Measurements from ENCODE around the gene SKP1. TPM values are rescaled to one million over a fixed set of nuclear protein-coding genes. Genes with fewer than 3 reads are reported as not detected.

SKP1 gene
- total RNA-seq, 1 experiment from 2014 or later = 245 TPM

DNA sequence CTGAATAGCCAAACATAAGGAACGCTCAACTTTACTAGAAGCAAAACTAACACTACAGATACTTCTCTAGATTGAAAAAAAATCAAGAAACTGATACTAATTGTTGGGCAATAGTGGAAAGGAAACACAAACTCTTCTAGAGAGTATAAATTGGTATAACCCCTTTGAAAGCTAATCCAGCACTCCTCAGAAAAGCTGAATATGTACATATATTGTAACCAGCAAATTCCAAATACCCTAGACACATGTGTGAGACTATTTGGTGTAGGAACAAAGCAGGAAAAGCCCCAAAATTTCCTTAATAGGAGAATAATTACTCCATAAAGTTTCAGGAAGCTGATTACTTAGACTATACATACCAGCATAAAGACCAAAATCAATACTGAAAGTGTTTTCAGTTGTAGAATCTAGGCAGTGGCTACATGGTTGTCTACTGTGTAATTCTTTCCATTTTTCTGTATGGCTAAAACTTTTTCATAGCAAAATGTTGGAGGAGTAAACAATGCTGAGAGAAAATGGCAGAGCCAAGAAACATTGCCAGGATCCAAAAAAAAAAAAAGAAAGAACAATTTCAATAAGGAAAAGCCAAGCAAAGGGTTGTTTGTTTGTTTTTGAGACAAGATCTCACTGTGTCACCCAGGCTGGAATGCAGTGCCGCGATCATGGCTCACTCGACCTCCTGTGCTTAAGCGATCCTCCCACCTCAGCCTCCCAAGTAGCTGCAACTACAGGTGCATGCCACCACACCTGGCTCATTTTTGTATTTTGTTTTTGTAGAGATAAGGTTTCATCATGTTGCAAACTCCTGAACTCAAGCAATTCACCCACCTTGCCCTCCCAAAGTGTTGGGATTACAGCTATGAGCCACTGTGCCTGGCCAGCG lies 15.0 kb downstream of the SKP1 start:
- TF ChIP-seq RAD21 (IDR thresholded peaks at IDR 0.05; ENCODE audit: low read depth) = no peak
- no peak for TF ChIP-seq CBX3 (IDR thresholded peaks at IDR 0.05; ENCODE audit: low read depth)
- no peak for TF ChIP-seq FOSL1 (IDR thresholded peaks at IDR 0.05; ENCODE audit: low read depth)
- TF ChIP-seq, protein P1, sequence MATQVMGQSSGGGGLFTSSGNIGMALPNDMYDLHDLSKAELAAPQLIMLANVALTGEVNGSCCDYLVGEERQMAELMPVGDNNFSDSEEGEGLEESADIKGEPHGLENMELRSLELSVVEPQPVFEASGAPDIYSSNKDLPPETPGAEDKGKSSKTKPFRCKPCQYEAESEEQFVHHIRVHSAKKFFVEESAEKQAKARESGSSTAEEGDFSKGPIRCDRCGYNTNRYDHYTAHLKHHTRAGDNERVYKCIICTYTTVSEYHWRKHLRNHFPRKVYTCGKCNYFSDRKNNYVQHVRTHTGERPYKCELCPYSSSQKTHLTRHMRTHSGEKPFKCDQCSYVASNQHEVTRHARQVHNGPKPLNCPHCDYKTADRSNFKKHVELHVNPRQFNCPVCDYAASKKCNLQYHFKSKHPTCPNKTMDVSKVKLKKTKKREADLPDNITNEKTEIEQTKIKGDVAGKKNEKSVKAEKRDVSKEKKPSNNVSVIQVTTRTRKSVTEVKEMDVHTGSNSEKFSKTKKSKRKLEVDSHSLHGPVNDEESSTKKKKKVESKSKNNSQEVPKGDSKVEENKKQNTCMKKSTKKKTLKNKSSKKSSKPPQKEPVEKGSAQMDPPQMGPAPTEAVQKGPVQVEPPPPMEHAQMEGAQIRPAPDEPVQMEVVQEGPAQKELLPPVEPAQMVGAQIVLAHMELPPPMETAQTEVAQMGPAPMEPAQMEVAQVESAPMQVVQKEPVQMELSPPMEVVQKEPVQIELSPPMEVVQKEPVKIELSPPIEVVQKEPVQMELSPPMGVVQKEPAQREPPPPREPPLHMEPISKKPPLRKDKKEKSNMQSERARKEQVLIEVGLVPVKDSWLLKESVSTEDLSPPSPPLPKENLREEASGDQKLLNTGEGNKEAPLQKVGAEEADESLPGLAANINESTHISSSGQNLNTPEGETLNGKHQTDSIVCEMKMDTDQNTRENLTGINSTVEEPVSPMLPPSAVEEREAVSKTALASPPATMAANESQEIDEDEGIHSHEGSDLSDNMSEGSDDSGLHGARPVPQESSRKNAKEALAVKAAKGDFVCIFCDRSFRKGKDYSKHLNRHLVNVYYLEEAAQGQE (IDR thresholded peaks at IDR 0.05; ENCODE audit: low read depth) = no peak
- no peak for TF ChIP-seq SIN3A (IDR thresholded peaks at IDR 0.05; ENCODE audit: low read depth)
- TF ChIP-seq JUND (IDR thresholded peaks at IDR 0.05) = no peak
- TF ChIP-seq, protein P2, sequence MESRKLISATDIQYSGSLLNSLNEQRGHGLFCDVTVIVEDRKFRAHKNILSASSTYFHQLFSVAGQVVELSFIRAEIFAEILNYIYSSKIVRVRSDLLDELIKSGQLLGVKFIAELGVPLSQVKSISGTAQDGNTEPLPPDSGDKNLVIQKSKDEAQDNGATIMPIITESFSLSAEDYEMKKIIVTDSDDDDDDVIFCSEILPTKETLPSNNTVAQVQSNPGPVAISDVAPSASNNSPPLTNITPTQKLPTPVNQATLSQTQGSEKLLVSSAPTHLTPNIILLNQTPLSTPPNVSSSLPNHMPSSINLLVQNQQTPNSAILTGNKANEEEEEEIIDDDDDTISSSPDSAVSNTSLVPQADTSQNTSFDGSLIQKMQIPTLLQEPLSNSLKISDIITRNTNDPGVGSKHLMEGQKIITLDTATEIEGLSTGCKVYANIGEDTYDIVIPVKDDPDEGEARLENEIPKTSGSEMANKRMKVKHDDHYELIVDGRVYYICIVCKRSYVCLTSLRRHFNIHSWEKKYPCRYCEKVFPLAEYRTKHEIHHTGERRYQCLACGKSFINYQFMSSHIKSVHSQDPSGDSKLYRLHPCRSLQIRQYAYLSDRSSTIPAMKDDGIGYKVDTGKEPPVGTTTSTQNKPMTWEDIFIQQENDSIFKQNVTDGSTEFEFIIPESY (IDR thresholded peaks at IDR 0.05; ENCODE audit: extremely low read depth, insufficient replicate concordance, low read length) = no peak
- no peak for TF ChIP-seq TCF7L2 (IDR thresholded peaks at IDR 0.05; ENCODE audit: borderline replicate concordance, extremely low read depth, insufficient read depth, insufficient read length)
- TF ChIP-seq CEBPB (IDR thresholded peaks at IDR 0.05; ENCODE audit: low read depth) = no peak
- ATAC-seq (no peak), DNase-seq (ENCODE audit: low read depth, low spot score) (no peak)
- ChIA-PET RAD21 (ENCODE audit: low non-redundant PET in 1 of 2, low total read pairs in 2 of 2, uncharacterized antibody in 2 of 2, unreplicated experiment in 2 of 2) (no interaction called here), POLR2A (interaction anchor here (1.1 kb wide), 1 partner anchor 14 kb away, joined by 4 read pairs; no protein-coding TSS in a partner anchor), CTCF (interaction anchor here (1.6 kb wide), 1 partner anchor 122 kb away, joined by 6 read pairs; no protein-coding TSS in a partner anchor)
- Histone ChIP-seq H3K4me2 (ENCODE audit: low read length) (no peak overlapping the region), H3K4me1 (ENCODE audit: control insufficient read depth in 1 of 2, insufficient read depth in 2 of 2, low read length in 2 of 2) (no peaks in the 10 kb centered on the region), H3K9me2 (ENCODE audit: insufficient read depth) (no peaks in the 10 kb centered on the region), H3K79me2 (ENCODE audit: insufficient read depth, low read length) (peaks cover 42% of the 10 kb centered on the region), H4K20me1 (ENCODE audit: insufficient read depth) (no peaks in the 10 kb centered on the region), H3K36me3 (ENCODE audit: control insufficient read depth in 1 of 2, insufficient read depth in 2 of 2, low read length in 2 of 2) (peaks cover 44 to 55% of the 10 kb centered on the region in 2 experiments), H3K27me3 (ENCODE audit: insufficient read depth, low read length) (no peaks in the 10 kb centered on the region), H3K4me3 (replicated peaks in 1 of 2; ENCODE audit: low read depth in 1 of 2, low read length in 2 of 2) (no peak overlapping the region), H2AFZ (ENCODE audit: low read depth, low read length, poor library complexity, severe bottlenecking) (no peak overlapping the region), H3K9ac (ENCODE audit: low read length) (no peak overlapping the region), H3K9me3 (ENCODE audit: control insufficient read depth in 1 of 2, insufficient read depth in 1 of 2, low read depth in 1 of 2, low read length in 2 of 2) (peaks cover 8 to 12% of the 10 kb centered on the region in 2 experiments; a peak in 3 of 4 replicates), H3K27ac (ENCODE audit: low read depth, low read length) (no peak overlapping the region)
- no TSS peak for BruUV-seq (replicated peaks)
- intact Hi-C loops (cut with micrococcal nuclease) = no loop called here
